Panc1 (cell line): ENCODE data around the gene KCNAB2. TPM values are rescaled to one million over a fixed set of nuclear protein-coding genes. Genes with fewer than 3 reads are reported as not detected.

Experiments used
- ATAC-seq: fragments of 200-7000 bp; cut with Tn5 transposase; 2 replicates; pipeline ENCODE4 v1.9.1; 2020; ENCODE audit warnings: mild to moderate bottlenecking, moderate library complexity
- BruUV-seq: library from RNA; stranded (reverse); fragments of 400-500 nt; replicated peaks from 2 replicates; lab custom pipeline; 2021; lab: Mats Ljungman, UMichigan
- CTCF ChIA-PET: fragments of 300-600 bp; sonication (Branson Sonifier 250); formaldehyde crosslinking; loops from one replicate; lab custom pipeline; 2022; ENCODE audit warnings: antibody characterized with exemption; lab: Charles Lee
- POLR2A ChIA-PET: fragments of 300-600 bp; sonication (Branson Sonifier 250); formaldehyde crosslinking; loops from one replicate; lab custom pipeline; 2022; ENCODE audit warnings: antibody characterized with exemption; lab: Charles Lee
- DNase-seq: peaks from one replicate; pipeline ENCODE4 v3.0.0-alpha.2; 2010; ENCODE audit warnings: low read depth, low spot score
- H3K27ac ChIP-seq: 2 replicates; pipeline ENCODE4 v1.5.1; 2011; ENCODE audit warnings: mild to moderate bottlenecking, low read length, inconsistent platforms
- H3K27me3 ChIP-seq: fragments of 200-500 bp; sonication (Bioruptor generic); 2 replicates; pipeline ENCODE4 v1.6.0; 2014; ENCODE audit warnings: low read length, inconsistent platforms; ENCODE audit not compliant: control insufficient read depth, insufficient read depth
- H3K36me3 ChIP-seq: fragments of 200-500 bp; sonication (Bioruptor generic); 2 replicates; pipeline ENCODE4 v1.5.1; 2014; ENCODE audit warnings: inconsistent platforms, mild to moderate bottlenecking, low read length, moderate library complexity; ENCODE audit not compliant: control insufficient read depth, insufficient read depth
- H3K4me1 ChIP-seq: 2 replicates; pipeline ENCODE4 v1.5.1; 2011; ENCODE audit warnings: inconsistent platforms, mild to moderate bottlenecking, low read length, moderate library complexity; ENCODE audit not compliant: control insufficient read depth, insufficient read depth
- H3K4me3 ChIP-seq, 2 experiments: 2 replicates each; pipeline ENCODE4 v1.5.1; 2011 to 2012; ENCODE audit warnings: low read depth in 2 of 2, low read length in 2 of 2, mild to moderate bottlenecking in 2 of 2, inconsistent platforms in 1 of 2, moderate library complexity in 1 of 2
- H3K9me3 ChIP-seq: fragments of 200-500 bp; sonication (Bioruptor generic); 2 replicates; pipeline ENCODE4 v1.5.1; 2014; ENCODE audit warnings: low read depth, mild to moderate bottlenecking, inconsistent platforms, low read length, moderate library complexity; ENCODE audit not compliant: control insufficient read depth, insufficient read depth
- CTCF ChIP-seq: fragments of 450-650 bp; IDR thresholded peaks from 2 replicates; pipeline ENCODE4 v1.5.1; 2017; ENCODE audit warnings: mild to moderate bottlenecking
- POLR2AphosphoS5 ChIP-seq: IDR thresholded peaks from 2 replicates; pipeline ENCODE4 v1.6.1; 2012; ENCODE audit warnings: mild to moderate bottlenecking, low read depth, low read length, moderate library complexity
- REST ChIP-seq, 2 experiments: IDR thresholded peaks; 2 replicates each; pipeline ENCODE4 v1.6.1; 2011 to 2012; ENCODE audit warnings: low read depth in 2 of 2, control low read depth in 1 of 2, low read length in 1 of 2, mild to moderate bottlenecking in 1 of 2, moderate library complexity in 1 of 2; ENCODE audit not compliant: insufficient read depth in 1 of 2
- SIN3A ChIP-seq: IDR thresholded peaks from 2 replicates; pipeline ENCODE4 v1.6.1; 2012; ENCODE audit warnings: low read depth, mild to moderate bottlenecking, low read length, moderate library complexity, borderline replicate concordance; ENCODE audit not compliant: insufficient read depth
- TCF7L2 ChIP-seq: IDR thresholded peaks from 2 replicates; pipeline ENCODE4 v1.6.1; 2011; ENCODE audit warnings: mild to moderate bottlenecking, low read depth, low read length, inconsistent platforms
- in situ Hi-C: cut with HindIII; loops from 2 replicates; pipeline ENCODE4 v1.10.0; 2016; ENCODE audit warnings: low sequenced_read_pairs, low pct_unique_long_range_greater_than_20kb
- intact Hi-C: fragments of 100-400 bp; cut with micrococcal nuclease; formaldehyde crosslinking; loops from one replicate; pipeline ENCODE4 v1.10.0; 2022; ENCODE audit not compliant: unreplicated experiment
- total RNA-seq: library from RNA; stranded (reverse); gene quantifications from one replicate; pipeline ENCODE4 v1.2.1, GENCODE V29; 2021; ENCODE audit not compliant: unreplicated experiment

The KCNAB2 gene
- total RNA-seq, 1 experiment from 2014 or later, result 27.6 TPM

GRCh38 chr1:6053206-6053546 is 7.5 kb downstream of the KCNAB2 start:
- no TSS peak for BruUV-seq
- CTCF ChIA-PET, result interaction anchor here (0.7 to 1.4 kb wide), 3 partner anchors 29 to 192 kb away, joined by 3 to 5 read pairs (median 4); no protein-coding TSS in a partner anchor
- no peak for TF ChIP-seq TCF7L2
- TF ChIP-seq SIN3A, result no peak
- TF ChIP-seq POLR2AphosphoS5, result no peak
- TF ChIP-seq CTCF, result no peak
- TF ChIP-seq REST (IDR thresholded peaks at IDR 0.05; ENCODE audit: insufficient read depth in 1 of 2, low read depth in 2 of 2, low read length in 1 of 2), result no peak

GRCh38 chr1:6054596-6054995 is 8.9 kb downstream of the KCNAB2 start:
- TF ChIP-seq SIN3A (no peak), CTCF (no peak), REST (IDR thresholded peaks at IDR 0.05; ENCODE audit: insufficient read depth in 1 of 2, low read depth in 2 of 2, low read length in 1 of 2) (no peak), POLR2AphosphoS5 (no peak), TCF7L2 (no peak)
- Histone ChIP-seq H3K4me1 (no peaks in the 10 kb centered on the region), H3K4me3 (no peak overlapping the region), H3K27me3 (no peaks in the 10 kb centered on the region), H3K9me3 (no peaks in the 10 kb centered on the region), H3K27ac (no peak overlapping the region), H3K36me3 (no peaks in the 10 kb centered on the region)
- intact Hi-C loops (loop anchor here (5.0 kb wide), 1 partner anchor 128 kb away; the partner anchor contains the start of gene CHD5), in situ Hi-C loops (no loop called here)
- CTCF ChIA-PET, result no interaction called here
- no TSS peak for BruUV-seq
- ATAC-seq (no peak), DNase-seq (no peak)
- POLR2A ChIA-PET, result no interaction called here

More at GRCh38 chr1:6053206-6053546, 7.5 kb downstream of the KCNAB2 start:
- no peaks in the 10 kb centered on the region for H3K36me3 ChIP-seq
- intact Hi-C loops (loop anchor here (2.0 to 5.0 kb wide), 2 partner anchors 129 to 192 kb away; partner anchors contain the start of genes CHD5 and HES3), in situ Hi-C loops (no loop called here)
- DNase-seq, result no peak
- H3K27me3 ChIP-seq, result no peaks in the 10 kb centered on the region
- H3K27ac ChIP-seq, result no peak overlapping the region
- no peak for ATAC-seq
- no peaks in the 10 kb centered on the region for H3K9me3 ChIP-seq
- H3K4me3 ChIP-seq, result no peak overlapping the region
- POLR2A ChIA-PET, result interaction anchor here (0.6 kb wide), 1 partner anchor 151 kb away, joined by 14 read pairs; no protein-coding TSS in a partner anchor
- no peaks in the 10 kb centered on the region for H3K4me1 ChIP-seq
